Nephron (organoid): ENCODE data around the gene NRXN2.

Source experiments
- H3K27ac Mint-ChIP-seq, 3 experiments: 2 replicates each; pipeline ENCODE4 v1.8.0; 2020; ENCODE audit warnings: mixed read lengths in 3 of 3, mild to moderate bottlenecking in 2 of 3, moderate library complexity in 1 of 3
- H3K27me3 Mint-ChIP-seq: 2 replicates; pipeline ENCODE4 v1.8.0; 2021; ENCODE audit warnings: low read depth, mild to moderate bottlenecking, moderate library complexity, mixed read lengths
- H3K36me3 Mint-ChIP-seq: 2 replicates; pipeline ENCODE4 v1.8.0; 2020; ENCODE audit warnings: low read depth, mixed read lengths
- H3K4me1 Mint-ChIP-seq: 2 replicates; pipeline ENCODE4 v1.8.0; 2020; ENCODE audit warnings: mixed read lengths
- H3K4me3 Mint-ChIP-seq, 3 experiments: 2 replicates each; pipeline ENCODE4 v1.8.0; 2020; ENCODE audit warnings: mild to moderate bottlenecking in 3 of 3, mixed read lengths in 3 of 3, moderate library complexity in 2 of 3
- H3K9me3 Mint-ChIP-seq: 2 replicates; pipeline ENCODE4 v1.8.0; 2020; ENCODE audit warnings: mixed read lengths
- CTCF ChIP-seq, 3 experiments: fragments of 200-600 bp; sonication (generic); IDR thresholded peaks; one replicate each; pipeline ENCODE4 v1.5.0; 2021; ENCODE audit warnings: antibody characterized with exemption in 3 of 3; ENCODE audit not compliant: unreplicated experiment in 3 of 3

NRXN2 gene

GRCh38 chr11:64660706-64661105 lies 62.3 kb downstream of the NRXN2 start:
- no peaks in the 10 kb centered on the region for H3K9me3 Mint-ChIP-seq
- no peaks in the 10 kb centered on the region for H3K36me3 Mint-ChIP-seq
- H3K27me3 Mint-ChIP-seq: peaks cover 8% of the 10 kb centered on the region
- H3K4me1 Mint-ChIP-seq: peaks cover 10% of the 10 kb centered on the region
- H3K27ac Mint-ChIP-seq: peak overlapping the region in 2 of 3 experiments; percentile 14 to 50
- H3K4me3 Mint-ChIP-seq: no peak overlapping the region
- TF ChIP-seq CTCF (IDR thresholded peaks at IDR 0.05; ENCODE audit: unreplicated experiment in 3 of 3): no peak

DNA sequence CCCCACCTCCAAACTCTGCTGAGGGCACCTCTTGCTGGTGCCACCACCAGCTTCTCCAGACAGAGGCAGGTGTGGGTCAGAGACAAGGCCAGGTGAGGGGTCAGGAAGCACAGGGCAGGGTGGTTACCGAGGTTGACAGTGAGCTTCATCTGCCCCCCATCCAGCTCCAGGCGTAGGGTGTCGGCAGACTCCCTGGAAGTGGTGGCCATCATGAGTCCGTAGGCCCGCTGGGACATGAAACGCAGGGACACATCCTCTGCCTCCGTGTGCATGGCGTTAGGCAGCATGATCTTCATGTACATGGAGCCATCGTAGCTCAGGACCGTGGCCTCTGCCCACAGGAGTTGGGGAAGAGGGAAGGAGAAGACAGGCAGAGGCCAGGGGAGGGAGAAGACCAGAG lies 62.8 kb downstream of the NRXN2 start:
- Mint-ChIP-seq H3K4me1 (peaks cover 10% of the 10 kb centered on the region), H3K27me3 (peaks cover 8% of the 10 kb centered on the region), H3K27ac (peak overlapping the region in 1 of 3 experiments; percentile 14), H3K36me3 (no peaks in the 10 kb centered on the region), H3K9me3 (no peaks in the 10 kb centered on the region), H3K4me3 (no peak overlapping the region)
- TF ChIP-seq CTCF (IDR thresholded peaks at IDR 0.05; ENCODE audit: unreplicated experiment in 3 of 3): no peak

- Mint-ChIP-seq H3K9me3 (no peaks in the 10 kb centered on the region), H3K4me3 (no peak overlapping the region), H3K27ac (peak overlapping the region in 1 of 3 experiments; percentile 53), H3K27me3 (peaks cover 8% of the 10 kb centered on the region), H3K4me1 (peaks cover 10% of the 10 kb centered on the region), H3K36me3 (no peaks in the 10 kb centered on the region)
- no peak for TF ChIP-seq CTCF (IDR thresholded peaks at IDR 0.05; ENCODE audit: unreplicated experiment in 3 of 3)
These were observed 63.4 kb downstream of the NRXN2 start for GRCh38 chr11:64659417-64660144.

- TF ChIP-seq CTCF (IDR thresholded peaks at IDR 0.05; ENCODE audit: unreplicated experiment in 3 of 3): no peak
- no peaks in the 10 kb centered on the region for H3K9me3 Mint-ChIP-seq
- H3K4me3 Mint-ChIP-seq: no peak overlapping the region
- no peaks in the 10 kb centered on the region for H3K36me3 Mint-ChIP-seq
- peaks cover 9% of the 10 kb centered on the region for H3K27me3 Mint-ChIP-seq
- H3K27ac Mint-ChIP-seq: no peak overlapping the region
- H3K4me1 Mint-ChIP-seq: peaks cover 11% of the 10 kb centered on the region
These were observed 64.7 kb downstream of the NRXN2 start for GRCh38 chr11:64658265-64658664.

DNA sequence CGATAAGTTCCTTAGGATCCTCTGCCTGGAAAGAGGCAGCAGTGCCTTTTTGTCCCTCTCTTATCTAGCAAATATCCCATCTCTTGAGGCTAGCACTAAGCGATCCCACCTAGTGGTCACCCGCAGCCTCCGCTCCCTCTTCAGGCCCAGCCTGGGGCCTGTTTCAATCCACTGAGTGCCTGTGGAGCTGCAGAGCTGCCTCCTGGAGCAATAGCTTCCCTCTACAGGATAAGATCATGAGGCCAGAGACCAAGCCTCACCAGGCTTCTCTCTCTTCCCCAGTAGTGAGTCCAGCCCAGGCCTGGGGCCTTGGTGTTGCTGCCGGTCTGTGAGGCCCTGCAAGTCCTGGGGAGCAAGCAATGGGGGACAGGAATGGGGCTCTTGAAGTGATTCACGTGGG lies 66.1 kb downstream of the NRXN2 start:
- no peaks in the 10 kb centered on the region for H3K36me3 Mint-ChIP-seq
- H3K27ac Mint-ChIP-seq: peak overlapping the region in 2 of 3 experiments; percentile 27 to 56
- no peaks in the 10 kb centered on the region for H3K9me3 Mint-ChIP-seq
- peaks cover 13% of the 10 kb centered on the region for H3K27me3 Mint-ChIP-seq
- peaks cover 24% of the 10 kb centered on the region for H3K4me1 Mint-ChIP-seq
- H3K4me3 Mint-ChIP-seq: no peak overlapping the region
- TF ChIP-seq CTCF (IDR thresholded peaks at IDR 0.05; ENCODE audit: unreplicated experiment in 3 of 3): peak; percentile 48 to 49 (median 49)
